ENCODE measurements around the gene INPP5A. TPM values are rescaled to one million over a fixed set of nuclear protein-coding genes. Genes with fewer than 3 reads are reported as not detected.

INPP5A gene
- total RNA-seq, 3 donors from 2014 or later = 26.6 to 50.6 (median 38.7) TPM

- no peak for TF ChIP-seq POLR2AphosphoS5 (IDR thresholded peaks at IDR 0.05)
- TF ChIP-seq POLR2A (IDR thresholded peaks at IDR 0.05) = no peak
- no peak for TF ChIP-seq CTCF (IDR thresholded peaks at IDR 0.05)
- peak in 1 of 2 donors; percentile 33 for DNase-seq (ENCODE audit: low spot score in 2 of 2)
- H3K4me1 ChIP-seq = no peaks in the 10 kb centered on the region
- H3K27ac ChIP-seq = no peak overlapping the region
- H3K9me3 ChIP-seq = no peaks in the 10 kb centered on the region
- H3K4me3 ChIP-seq = no peak overlapping the region
- no peaks in the 10 kb centered on the region for H3K27me3 ChIP-seq
- H3K36me3 ChIP-seq = no peaks in the 10 kb centered on the region
- intact Hi-C loops (cut with DNase I; ENCODE audit: low total_unique reads) = no loop called here
Observed at GRCh38 chr10:132687181-132687892, 149.8 kb downstream of the INPP5A start.

- Histone ChIP-seq H3K4me3 (no peak overlapping the region), H3K27ac (no peak overlapping the region), H3K27me3 (no peaks in the 10 kb centered on the region), H3K9me3 (no peaks in the 10 kb centered on the region), H3K4me1 (no peaks in the 10 kb centered on the region), H3K36me3 (no peaks in the 10 kb centered on the region)
- intact Hi-C loops (cut with DNase I; ENCODE audit: low total_unique reads) = no loop called here
- TF ChIP-seq POLR2A (IDR thresholded peaks at IDR 0.05) (no peak), POLR2AphosphoS5 (IDR thresholded peaks at IDR 0.05) (no peak), CTCF (IDR thresholded peaks at IDR 0.05) (no peak)
- peak in 1 of 2 donors; percentile 30 for DNase-seq (ENCODE audit: low spot score in 2 of 2)
Observed at GRCh38 chr10:132687893-132688579, 150.4 kb downstream of the INPP5A start.

GRCh38 chr10:132688580-132689420, 151.2 kb downstream of the INPP5A start:
- Histone ChIP-seq H3K9me3 (no peaks in the 10 kb centered on the region), H3K27me3 (no peaks in the 10 kb centered on the region), H3K27ac (no peak overlapping the region), H3K36me3 (no peaks in the 10 kb centered on the region), H3K4me1 (no peaks in the 10 kb centered on the region), H3K4me3 (no peak overlapping the region)
- TF ChIP-seq CTCF (IDR thresholded peaks at IDR 0.05) (no peak), POLR2AphosphoS5 (IDR thresholded peaks at IDR 0.05) (no peak), POLR2A (IDR thresholded peaks at IDR 0.05) (no peak)
- intact Hi-C loops (cut with DNase I; ENCODE audit: low total_unique reads) = no loop called here
- peak in 1 of 2 donors; percentile 36 for DNase-seq (ENCODE audit: low spot score in 2 of 2)

GRCh38 chr10:132689721-132690360, 152.3 kb downstream of the INPP5A start:
- intact Hi-C loops (cut with DNase I; ENCODE audit: low total_unique reads) = no loop called here
- Histone ChIP-seq H3K4me1 (no peaks in the 10 kb centered on the region), H3K36me3 (no peaks in the 10 kb centered on the region), H3K9me3 (no peaks in the 10 kb centered on the region), H3K27ac (no peak overlapping the region), H3K4me3 (no peak overlapping the region), H3K27me3 (no peaks in the 10 kb centered on the region)
- peak in 1 of 2 donors; percentile 31 for DNase-seq (ENCODE audit: low spot score in 2 of 2)
- TF ChIP-seq CTCF (IDR thresholded peaks at IDR 0.05) = no peak
- no peak for TF ChIP-seq POLR2AphosphoS5 (IDR thresholded peaks at IDR 0.05)
- no peak for TF ChIP-seq POLR2A (IDR thresholded peaks at IDR 0.05)
